ENCODE data around the gene ARRB1.
"Not testable (repeated sequence)": the region's sequence is repeated elsewhere in the genome, so short reads cannot be mapped to it uniquely, and the experiment has no call there.

ARRB1 gene

DNA sequence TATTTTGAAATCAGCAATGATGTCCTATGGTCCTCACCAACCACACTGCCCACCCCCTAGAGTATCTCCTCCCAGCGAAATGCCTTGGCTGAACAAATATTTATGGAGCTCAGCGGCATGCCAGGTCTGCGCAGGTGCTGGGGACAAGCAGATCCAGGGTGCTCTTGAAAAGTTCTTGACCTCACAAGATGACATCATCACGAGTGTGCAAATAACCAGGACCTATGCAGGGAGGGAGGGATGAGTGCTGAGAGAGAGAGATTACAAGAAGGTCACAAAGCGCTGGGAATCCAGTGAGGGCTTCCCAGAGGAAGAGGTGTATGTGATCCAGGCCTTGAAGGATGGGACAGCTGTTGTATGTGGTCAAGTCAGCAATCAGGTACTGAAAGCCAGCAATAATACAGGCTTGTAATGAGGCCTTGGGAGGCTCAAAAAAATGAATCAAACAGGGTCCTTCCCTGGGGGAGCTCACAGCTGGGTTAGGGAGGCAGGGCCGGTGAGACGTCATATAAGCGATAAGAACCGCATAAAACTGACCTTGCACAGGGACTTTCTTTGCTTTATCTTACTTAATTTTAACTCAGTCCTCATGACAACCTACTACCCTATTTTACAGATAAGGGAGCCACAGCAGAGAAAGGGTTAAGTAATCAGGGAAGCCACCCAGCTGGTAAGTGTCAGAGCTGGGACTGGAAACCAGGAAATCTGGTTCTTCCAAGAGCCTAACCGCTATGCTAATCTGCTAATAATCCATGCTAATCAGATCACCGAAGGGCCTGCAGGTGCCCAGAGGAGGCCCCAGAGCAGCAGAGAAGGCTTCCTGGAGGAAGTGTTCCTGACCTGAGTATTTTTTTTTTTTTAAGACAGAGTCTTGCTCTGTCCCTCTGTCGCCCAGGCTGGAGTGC is 8.2 kb downstream of the ARRB1 start:
- DNase-seq (ENCODE audit: low read depth): no peak

- no peak for DNase-seq (ENCODE audit: low read depth)
Observed at GRCh38 chr11:75342231-75342918, 9.1 kb downstream of the ARRB1 start.

DNA sequence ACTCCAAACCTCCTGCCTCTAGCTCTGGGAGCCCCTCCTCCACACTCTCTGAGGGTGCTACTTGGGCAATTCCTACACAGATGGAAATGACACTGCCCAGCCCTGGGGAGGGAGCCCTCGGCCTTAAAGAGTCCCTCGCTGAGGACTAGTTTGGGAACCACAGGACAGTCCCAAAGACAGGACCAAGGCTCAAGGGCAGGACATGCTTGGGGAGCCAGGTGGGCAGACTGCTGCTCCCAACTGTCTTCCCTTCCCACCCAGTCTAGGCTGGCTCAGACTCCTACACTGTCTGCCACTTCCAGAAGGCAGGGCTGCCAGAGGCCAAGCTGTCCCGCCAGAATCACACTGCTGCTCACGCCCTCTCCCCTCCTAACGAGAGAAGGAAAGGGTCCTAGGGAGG is 9.8 kb downstream of the ARRB1 start:
- no peak for DNase-seq (ENCODE audit: low read depth)

GRCh38 chr11:75339685-75340409 is 11.6 kb downstream of the ARRB1 start:
- DNase-seq (ENCODE audit: low read depth): no peak

- no peak for DNase-seq (ENCODE audit: low read depth)
Observed at GRCh38 chr11:75338516-75339208, 12.8 kb downstream of the ARRB1 start.

- no peak for DNase-seq (ENCODE audit: low read depth)
Observed at GRCh38 chr11:75337195-75337654, 14.2 kb downstream of the ARRB1 start.

GRCh38 chr11:75334976-75335375 is 16.5 kb downstream of the ARRB1 start:
- DNase-seq (ENCODE audit: low read depth): no peak

DNA sequence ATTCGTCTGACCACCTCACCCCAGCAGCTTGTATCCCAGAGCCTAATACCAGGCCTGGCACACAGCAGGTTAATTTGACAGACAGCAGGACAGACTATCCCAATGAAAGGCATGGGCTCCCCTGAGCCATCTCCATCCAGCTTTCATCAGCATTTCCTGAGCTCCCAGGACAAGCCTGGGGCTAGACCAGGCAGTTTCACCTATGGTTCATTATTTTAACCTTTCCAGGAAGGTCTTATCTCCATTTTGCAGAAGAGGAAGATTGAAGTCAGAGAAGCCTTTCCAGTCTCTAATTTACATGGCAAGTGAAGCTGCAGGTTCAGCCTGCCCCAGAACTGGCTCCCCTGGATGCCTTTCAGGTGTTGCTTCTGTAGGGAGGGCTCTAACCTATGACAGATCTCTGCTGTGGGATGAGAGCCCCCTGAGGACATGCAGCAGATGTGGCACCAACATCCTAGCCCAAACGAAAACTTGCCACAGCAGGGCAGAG is 17.0 kb downstream of the ARRB1 start:
- no peak for DNase-seq (ENCODE audit: low read depth)

DNA sequence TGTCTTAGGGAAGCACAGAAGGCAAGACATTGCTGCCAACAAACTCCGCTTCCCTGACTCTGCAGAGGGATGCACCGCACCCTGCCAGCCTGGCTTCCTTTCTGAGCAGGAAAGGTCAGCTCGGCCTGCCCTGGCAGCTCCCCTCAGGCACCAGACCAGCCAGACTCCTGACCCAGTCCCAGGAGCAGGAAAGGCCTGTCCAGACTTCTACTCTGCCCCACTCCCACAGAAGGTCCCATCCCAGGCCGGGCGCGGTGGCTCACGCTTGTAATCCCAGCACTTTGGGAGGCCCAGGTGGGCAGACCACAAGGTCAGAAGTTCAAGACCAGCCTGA is 17.7 kb downstream of the ARRB1 start:
- no peak for DNase-seq (ENCODE audit: low read depth)

- DNase-seq (ENCODE audit: low read depth): no peak
Observed at GRCh38 chr11:75333022-75333806, 18.2 kb downstream of the ARRB1 start.

DNA sequence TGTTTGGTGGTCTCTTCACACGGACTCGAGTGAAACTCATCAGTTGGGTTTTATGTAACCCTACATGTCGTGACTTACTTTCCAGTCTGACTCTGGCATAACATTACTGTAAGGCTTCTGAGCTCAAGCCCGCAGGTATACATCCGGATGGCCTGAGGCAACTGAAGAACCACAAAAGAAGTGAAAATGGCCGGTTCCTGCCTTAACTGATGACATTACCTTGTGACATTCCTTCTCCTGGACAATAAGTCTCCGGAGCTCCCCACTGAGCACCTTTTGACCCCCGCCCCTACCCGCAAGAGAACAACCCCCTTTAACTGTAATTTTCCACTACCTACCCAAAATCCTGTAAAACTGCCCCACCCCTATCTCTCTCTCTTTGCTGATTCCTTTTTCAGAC is 19.7 kb downstream of the ARRB1 start:
- not testable (repeated sequence) for DNase-seq (ENCODE audit: low read depth)

DNA sequence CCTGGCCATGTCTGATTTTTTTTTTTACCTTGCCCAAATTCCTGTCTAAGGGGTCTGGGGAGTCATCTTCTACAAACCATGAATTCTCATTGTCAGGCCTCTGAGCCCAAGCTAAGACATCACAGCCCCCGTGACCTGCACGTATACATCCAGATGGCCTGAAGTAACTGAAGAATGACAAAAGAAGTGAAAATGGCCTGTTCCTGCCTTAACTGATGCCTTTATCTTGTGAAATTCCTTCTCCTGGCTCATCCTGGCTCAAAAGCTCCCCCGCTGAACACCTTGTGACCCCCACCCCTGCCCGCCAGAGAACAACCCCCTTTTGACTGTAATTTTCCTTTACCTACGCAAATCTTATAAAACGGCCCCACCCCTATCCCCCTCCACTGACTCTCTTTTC is 20.2 kb downstream of the ARRB1 start:
- DNase-seq (ENCODE audit: low read depth): not testable (repeated sequence)

DNA sequence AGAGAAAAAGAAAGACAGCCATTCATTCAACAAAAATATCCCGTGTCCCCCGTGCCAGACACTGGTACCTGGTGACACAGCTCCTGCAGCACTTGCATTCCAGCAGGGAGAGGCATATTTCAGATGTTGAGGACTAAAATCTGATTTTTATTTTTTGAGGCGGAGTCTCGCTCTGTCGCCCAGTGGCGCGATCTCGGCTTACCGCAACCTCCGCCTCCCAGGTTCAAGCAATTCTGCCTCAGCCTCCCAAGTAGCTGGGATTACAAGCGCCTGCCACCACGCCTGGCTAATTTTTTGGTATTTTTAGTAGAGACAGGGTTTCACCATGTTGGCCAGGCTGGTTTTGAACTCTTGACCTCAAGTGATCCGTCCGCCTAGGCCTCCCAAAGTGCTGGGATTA is 20.6 kb downstream of the ARRB1 start:
- not testable (repeated sequence) for DNase-seq (ENCODE audit: low read depth)

DNA sequence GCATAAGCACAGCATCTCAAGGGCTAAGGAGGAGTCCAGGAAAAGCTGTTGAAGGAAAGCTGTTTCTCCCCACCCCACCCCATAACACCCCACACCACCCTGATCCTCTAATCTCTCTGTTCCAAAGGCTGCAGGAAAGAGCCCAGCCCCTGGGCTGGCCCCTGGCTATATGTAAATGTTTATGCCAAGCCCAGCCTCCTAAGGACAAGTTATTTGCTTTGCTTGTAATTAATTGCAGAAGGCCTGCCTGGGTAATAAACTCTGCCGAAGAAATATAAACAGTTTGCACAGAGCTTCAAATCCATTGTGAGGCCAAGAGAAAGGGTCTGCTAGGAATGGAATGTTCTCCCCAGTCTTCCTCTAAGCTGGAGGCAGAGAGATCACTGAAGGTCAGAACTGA is 21.2 kb downstream of the ARRB1 start:
- no peak for DNase-seq (ENCODE audit: low read depth)

DNA sequence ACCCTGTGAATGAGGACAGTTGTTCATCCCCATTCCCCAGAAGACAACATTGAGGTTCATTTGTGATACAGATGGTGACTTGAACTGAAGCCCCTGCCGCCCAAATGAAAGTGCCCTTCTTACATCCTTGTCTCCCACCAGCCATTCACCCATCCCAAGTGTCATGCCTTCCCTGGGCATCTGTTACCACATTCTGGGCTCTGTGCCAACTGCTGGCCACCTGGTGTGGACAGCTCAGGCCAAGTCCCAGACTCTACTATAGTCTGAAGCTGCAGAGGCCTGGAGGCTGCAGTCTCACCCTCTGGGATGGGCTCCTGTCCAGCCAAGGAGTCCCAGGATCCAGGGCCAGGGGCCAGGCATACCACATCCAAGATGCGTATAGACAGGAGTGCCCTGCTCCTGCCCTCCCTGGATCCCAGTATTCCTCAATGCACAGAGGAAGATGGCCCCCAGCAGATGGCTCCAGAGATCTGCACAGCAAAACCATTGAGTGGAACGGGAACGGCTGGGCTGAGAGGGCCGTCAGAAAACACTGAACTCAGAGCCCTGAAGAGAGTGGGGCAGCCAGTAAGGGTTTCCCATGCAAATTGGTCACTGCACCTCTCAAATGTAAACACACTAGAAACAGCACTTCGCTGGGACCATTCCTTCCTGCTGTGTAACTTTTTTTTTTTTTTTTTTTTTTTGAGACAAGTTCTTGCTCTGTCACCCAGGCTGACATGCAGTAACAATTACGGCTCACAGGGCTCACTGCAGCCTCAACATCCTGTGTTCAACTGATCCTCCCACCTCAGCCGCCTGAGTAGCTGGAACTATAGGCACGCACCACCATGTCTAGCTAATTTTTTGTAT is 22.8 kb downstream of the ARRB1 start:
- no peak for DNase-seq (ENCODE audit: low read depth)

DNA sequence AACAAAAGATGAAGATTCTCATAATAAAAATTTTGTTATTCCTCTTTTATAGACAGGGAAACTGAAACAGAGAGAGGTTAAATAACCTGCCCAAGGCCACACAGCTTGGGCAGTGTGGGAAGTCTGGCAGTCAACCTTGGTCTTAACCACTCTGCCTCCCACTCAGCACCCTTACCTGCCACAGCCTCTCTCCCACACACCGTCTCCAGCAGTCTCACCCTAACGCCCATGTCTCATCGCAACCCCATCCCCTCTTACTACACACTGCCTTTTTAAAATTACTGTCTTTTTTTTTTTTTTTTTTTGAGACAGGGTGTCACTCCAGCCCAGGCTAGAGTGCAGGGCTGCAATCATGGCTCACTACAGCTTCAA is 25.0 kb downstream of the ARRB1 start:
- peak; percentile 25 for DNase-seq (ENCODE audit: low read depth)

- DNase-seq (ENCODE audit: low read depth): peak; percentile 57
Observed at GRCh38 chr11:75325713-75326438, 25.6 kb downstream of the ARRB1 start.

- no peak for DNase-seq (ENCODE audit: low read depth)
Observed at GRCh38 chr11:75324740-75325139, 26.7 kb downstream of the ARRB1 start.

DNA sequence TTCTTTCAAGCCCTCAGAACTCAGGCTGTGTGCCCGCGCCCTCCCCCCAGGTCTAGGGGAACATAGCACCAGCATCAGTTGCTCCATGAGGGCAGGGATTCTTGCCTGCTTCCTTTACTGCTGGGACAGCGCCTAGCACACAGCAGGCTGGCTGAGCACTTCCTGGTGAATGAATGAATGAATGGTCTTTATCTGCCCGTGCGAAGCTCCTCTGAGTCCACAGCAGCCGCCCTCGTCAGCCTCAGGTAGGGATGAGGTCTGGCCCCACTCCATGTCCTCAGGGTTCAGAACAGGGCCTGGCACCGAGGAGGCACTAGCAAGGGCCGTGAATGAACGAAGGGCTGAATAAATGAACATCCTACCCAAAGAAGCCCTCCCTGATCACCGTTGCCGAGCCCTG is 27.3 kb downstream of the ARRB1 start:
- no peak for DNase-seq (ENCODE audit: low read depth)

DNA sequence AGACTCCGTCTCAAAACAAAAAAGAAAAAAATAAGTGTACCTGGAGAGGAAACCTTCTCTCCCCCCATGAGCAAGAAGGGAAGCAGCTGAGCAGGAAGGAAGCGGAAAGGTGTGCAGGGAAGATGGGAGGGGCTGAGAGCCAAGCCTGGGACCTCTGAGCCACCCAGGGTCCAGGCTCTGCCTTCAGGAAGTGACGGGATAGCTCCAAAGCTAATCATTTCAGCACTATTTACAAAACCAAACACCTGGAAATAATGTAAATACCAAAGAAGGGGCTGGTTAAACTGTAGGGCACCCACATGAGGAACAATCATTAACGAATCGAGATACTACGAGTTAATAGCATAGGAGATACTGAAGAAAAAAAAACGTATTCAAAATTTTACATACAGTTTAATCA is 27.9 kb downstream of the ARRB1 start:
- DNase-seq (ENCODE audit: low read depth): no peak

All from activated T-cell treated with anti-CD3 and anti-CD28 coated beads for 48 hours (primary cell).